NCI-H128 (cell line): ENCODE measurements around the gene LY6G6C.

Experiments used
- DNase-seq: peaks from one replicate; lab custom pipeline; 2025; ENCODE audit not compliant: unreplicated experiment; lab: John Stamatoyannopoulos, UW

LY6G6C gene

GRCh38 chr6:31727717-31728671, 6.4 kb upstream of the LY6G6C start:
- DNase-seq = no peak

GRCh38 chr6:31727034-31727716, 5.6 kb upstream of the LY6G6C start:
- DNase-seq = no peak

DNA sequence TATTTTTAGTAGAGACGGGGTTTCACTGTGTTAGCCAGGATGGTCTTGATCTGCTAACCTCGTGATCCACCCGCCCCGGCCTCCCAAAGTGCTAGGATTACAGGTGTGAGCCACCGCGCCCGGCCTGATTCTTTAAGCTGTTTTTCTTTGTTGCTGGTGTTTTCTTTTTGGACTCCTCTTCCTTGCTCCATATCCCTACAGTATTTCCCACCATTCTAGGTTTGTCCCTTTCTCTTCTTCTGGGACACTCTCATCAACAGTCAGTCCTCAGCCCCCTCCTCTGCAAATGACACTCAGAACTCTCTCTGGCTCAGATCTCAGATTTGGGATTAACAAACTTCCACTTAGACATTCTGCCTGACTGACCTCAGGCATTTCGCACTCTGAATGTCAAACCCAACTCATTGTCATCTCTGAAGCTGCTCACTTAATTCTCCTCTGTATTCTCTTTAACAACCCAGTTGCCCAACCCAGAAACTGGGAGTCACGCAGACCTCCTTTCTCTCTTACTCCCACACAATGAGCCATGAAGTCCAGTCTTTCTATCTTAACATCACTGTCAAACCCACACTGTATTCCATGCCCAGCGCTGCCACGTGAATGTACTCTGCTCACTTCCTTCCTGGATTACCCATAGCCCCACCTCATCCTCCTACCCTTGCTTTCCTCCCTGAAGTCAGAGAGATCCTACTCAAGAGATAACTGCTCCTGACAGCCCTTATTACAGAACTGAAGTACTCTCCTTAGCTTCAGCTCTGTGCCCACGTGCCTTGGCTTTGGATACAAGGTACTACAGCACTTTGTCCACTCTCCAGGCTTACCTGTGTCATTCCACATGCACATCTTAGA, 4.2 kb upstream of the LY6G6C start:
- DNase-seq = no peak

DNA sequence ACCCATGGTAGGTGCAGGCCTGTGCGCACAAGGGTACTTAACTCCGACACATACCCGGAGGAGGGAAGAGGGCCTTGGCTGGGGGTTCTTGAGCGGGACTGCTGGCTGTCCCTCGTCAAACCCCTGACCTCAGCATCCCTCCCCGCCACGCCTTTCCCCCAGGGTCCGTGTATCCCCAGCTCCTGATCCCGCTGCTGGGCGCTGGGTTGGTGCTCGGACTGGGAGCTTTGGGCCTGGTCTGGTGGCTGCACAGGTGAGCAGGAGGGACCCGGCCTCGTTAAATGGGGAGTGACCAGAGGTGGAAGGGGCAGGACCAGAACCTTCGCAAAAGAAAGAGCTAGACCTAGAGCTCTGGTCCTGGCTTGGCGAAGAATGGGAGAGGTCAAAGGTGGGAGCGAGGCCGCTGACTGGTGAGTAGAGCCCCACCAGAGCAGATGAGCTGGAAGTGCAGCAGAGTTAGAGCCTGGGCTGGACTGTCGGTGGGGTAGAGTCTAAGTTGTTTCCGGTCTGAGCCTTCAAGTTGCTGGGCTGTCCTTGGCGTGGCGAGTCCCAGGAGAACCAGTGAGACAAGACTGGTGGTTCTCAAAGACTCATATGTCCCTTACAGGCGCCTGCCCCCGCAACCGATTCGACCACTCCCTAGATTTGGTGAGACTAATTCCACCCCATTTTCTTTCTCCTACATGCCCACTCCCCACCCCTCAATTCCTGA, 2.6 kb upstream of the LY6G6C start:
- DNase-seq = no peak

GRCh38 chr6:31723245-31723979, 1.9 kb upstream of the LY6G6C start, which contains the start of gene MPIG6B:
Gene MPIG6B (plus strand): TSS chr6:31723373. CDS start chr6:31723384, 11 bp downstream.
- no peak for DNase-seq

DNA sequence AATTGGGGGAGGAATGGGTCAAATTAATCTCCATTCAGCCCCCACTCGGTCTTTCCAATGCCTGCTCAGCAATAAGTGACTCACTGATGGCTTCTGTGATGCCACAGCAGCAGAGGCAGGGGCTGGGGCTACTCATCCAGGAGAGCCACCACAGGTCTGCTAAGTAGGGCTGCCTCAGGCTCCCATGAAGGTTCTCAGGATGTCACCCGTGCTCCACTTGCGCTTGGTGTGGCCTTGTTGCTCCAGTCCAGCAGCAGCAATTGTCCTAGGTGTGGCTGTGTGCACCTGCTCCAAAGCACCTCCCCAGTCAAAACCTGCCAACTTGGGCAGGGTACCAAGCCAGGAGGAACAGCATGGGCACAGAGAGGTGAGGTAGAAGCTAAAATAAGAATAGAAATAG, 627 bp upstream of the LY6G6C start:
- no peak for DNase-seq

DNA sequence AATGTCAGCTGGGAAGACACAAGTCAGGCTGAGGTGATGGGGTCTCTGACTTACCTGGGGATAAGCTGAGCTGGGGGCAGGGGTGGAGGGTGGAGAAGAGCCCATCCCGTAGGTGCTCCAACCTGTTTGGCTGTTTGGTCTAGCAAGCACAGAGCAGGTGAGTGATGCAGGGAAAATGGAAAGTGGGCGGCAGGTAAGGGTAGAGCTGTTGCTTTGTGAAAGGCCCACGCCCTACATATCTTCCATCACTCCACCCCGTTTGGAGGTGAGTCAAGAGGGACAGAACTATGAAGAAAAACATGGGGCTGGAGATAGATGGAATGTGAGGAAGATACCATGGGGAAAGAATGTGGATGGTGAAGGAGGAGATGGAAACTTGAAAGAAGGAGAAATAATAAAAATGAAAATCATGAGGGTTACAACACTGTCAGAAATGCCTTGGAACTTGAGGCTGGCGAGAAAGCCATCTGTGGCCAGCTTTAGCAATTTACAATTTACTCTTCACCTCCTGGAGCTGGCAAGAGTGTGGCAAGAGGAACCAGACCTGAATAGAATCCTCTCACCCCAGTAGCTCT, 1.3 kb downstream of the LY6G6C start:
- DNase-seq = no peak

- DNase-seq = no peak
Observed at GRCh38 chr6:31719001-31719400, 2.5 kb downstream of the LY6G6C start.

GRCh38 chr6:31718265-31718664, 3.3 kb downstream of the LY6G6C start:
- DNase-seq = no peak

DNA sequence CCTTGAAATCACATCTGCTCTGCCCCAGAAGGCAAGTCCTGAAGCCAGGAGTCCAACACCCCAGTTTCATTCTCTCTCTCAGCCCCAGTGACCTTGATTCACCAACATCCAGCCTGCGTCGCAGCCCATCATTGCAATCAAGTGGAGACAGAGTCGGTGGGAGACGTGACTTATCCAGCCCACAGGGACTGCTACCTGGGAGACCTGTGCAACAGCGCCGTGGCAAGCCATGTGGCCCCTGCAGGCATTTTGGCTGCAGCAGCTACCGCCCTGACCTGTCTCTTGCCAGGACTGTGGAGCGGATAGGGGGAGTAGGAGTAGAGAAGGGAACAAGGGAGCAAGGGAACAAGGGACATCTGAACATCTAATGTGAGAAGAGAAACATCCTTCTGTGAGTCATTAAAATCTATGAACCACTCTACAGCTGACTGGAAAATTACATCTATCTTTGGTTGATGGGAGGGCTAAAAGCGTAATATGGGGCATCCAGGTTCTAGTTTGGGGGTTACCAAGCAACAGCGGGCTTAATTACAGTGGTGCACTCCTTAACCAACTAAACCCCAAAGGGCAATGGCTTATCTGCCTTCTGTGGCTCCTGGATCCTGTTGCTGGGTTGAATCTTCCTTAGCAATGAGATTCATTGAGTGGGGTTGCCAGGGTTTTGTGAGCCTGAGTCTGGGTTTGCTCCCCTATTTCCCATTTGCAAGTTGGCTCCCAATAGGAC, 3.9 kb downstream of the LY6G6C start:
- DNase-seq = no peak

DNA sequence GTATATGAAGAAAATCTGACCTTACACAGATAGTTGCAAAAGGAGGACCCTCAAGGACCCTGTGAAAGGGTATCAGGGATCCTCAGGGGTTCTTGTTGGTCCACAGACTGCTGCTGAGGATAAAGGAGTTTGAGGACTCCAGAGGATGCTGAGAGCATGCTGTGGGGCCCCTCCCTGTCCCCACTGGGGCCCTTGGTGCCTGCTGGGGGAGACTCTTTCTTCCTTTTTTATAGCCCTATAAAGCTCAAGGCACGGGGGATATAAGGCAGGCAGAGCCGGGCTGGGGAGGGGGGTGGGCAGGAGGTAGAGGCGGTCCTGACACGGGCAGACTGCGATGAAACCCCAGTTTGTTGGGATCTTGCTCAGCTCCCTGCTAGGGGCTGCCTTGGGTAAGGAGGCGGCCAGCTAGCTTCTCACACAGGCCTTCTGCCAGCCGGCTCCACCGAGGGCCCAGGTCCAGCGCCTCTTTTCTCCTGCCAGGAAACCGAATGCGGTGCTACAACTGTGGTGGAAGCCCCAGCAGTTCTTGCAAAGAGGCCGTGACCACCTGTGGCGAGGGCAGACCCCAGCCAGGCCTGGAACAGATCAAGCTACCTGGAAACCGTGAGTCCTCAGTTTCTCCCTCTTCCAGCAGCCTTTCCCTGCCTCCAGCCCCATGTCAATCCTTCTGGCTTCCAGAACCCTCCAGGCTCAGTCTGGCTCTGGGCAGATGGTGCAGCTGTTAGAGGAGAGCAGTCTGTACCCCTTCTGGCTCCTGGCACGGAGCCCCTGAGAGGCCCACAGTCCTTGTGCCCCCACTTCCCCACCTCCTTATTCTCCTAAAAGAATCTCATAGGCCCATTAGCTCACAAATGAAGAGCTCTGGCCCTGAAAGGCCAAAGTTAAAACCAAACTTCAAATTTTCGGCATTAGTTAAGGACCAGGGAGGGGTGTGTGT, 6.3 kb downstream of the LY6G6C start, which contains the start of gene LY6G6D:
TSS of gene LY6G6D (plus strand) at position 327 of the 937 bp plus-strand sequence. CDS start at position 335, 8 bp downstream.
- DNase-seq = no peak

DNA sequence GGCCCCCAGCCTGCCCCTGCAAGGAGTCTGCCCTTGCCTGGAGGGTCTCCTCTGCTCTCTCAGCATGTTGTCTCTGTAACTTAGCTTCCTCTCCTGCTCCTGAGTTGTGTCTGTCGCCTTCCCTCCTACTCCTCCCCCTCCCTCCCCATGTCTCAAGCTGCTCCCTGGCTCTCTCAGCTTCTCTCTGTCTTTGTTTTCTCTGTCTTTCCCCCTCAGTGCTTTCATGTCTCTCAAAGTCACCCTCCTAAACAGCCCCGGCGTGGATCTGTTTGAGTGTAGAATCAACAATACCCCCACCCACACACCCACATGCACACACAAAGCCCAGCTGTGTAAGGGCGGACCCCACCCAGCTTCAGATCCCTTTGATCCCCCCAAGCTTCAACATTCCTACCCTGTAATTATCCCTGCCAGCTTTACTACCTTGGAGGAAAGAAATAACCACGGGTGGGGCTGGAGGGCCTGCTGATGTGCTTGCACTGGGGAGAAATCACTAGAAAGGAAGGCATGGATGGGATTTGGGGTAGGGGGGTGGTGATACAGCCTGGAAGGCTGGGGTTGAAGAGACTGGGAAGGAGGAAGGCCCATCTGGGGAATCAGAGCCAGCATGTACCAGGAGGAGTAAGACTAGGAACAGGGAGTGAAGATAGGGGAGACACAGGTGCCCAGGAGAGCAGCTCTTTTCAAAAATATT, 7.4 kb downstream of the LY6G6C start:
- no peak for DNase-seq

DNA sequence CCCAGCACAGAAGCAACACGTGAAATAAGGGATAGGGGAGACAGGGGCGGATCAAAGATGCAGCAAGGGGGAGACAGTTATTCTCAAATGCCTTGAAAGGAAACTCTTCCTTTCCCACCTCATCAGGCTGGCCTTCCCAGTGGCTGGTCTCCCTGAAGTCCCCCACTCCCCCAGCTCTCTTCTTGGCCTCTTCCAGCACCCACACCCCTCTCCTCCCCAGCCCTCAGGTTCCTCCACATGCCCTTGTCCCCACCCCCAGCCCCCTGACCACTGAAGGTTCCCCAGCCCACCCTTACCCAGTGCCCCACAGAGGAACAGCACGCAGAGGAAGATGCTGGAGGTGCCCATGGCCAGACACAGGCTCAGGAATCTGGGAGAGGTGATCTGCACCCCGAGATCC, 8.1 kb downstream of the LY6G6C start:
- DNase-seq = no peak

DNA sequence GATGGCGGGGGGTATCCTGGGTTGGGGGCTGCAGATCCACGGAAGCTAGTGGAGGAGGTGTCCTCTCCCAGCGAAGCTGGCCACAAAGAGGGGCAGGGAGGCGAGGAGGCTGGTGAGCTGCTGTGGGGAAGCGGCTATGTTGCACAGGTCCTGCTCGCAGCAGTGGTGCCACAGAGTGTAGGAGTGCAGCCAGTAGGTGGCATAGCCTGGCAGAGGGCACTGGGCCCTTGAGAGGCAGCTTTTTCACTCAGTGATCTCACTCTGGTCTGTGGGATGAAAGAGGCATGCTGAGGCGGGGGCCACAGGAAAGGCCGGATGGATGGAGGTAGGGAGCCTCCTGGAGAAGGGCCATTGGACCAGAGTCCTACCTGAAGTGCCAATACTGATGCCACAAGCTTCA, 9.2 kb downstream of the LY6G6C start:
- no peak for DNase-seq

- no peak for DNase-seq
Observed at GRCh38 chr6:31711233-31711632, 10.3 kb downstream of the LY6G6C start.

GRCh38 chr6:31710523-31711219, 10.9 kb downstream of the LY6G6C start:
- DNase-seq = no peak
